GM19238 (cell line): ENCODE results near the gene SAMD3.
"Not testable (repeated sequence)": the region's sequence is repeated elsewhere in the genome, so short reads cannot be mapped to it uniquely, and the experiment has no call there.

Experiments used
- DNase-seq: peaks from one replicate; pipeline ENCODE4 v3.0.0; 2011; ENCODE audit warnings: low spot score; ENCODE audit not compliant: insufficient read length

Gene SAMD3

GRCh38 chr6:130138116-130138908 lies 84.4 kb downstream of the SAMD3 start:
- DNase-seq: no peak

DNA sequence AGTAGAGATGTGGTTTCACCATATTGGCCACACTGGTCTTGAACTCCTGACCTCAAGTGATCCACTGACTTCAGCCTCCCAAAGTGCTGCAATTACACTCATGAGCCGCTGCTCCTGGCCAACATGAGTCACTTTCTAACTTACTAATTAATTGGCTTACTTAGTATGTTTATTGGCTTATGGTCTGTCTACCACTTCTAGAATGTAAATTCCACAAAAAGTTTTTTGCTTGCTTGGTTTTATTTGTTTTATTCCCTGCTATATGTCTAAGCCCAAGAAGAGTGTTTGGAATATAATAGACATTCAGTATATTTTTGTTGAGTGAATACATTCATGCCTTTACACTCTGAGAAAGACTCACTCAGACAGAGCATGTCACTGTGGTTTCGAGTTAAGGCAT lies 86.0 kb downstream of the SAMD3 start:
- DNase-seq: no peak

- DNase-seq: no peak
These were observed 88.2 kb downstream of the SAMD3 start for GRCh38 chr6:130134582-130134981.

DNA sequence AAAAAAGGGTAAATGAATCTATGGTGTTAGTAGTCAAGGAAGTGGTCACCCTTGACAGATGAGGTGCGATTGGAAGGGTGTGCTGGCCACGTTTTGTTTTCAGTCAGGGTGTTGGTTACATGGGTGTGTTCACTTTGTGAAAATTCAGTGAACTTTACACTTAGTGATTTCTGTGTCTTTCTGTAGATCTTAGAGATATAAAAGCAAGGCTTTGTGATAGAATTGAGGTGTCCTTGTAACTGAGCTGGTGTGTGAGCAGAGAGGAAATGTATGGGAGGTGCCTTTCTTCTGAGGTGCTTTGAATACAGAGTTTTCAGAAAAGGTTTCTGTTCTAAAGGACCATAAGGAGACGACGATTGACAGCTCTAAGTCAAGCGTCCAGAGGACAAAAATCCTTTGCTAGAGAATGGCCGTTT lies 90.5 kb downstream of the SAMD3 start:
- DNase-seq: no peak

GRCh38 chr6:130129762-130130246 lies 92.9 kb downstream of the SAMD3 start:
- no peak for DNase-seq

GRCh38 chr6:130128326-130128725 lies 94.4 kb downstream of the SAMD3 start:
- no peak for DNase-seq

- no peak for DNase-seq
These were observed 95.6 kb downstream of the SAMD3 start for GRCh38 chr6:130127195-130127594.

DNA sequence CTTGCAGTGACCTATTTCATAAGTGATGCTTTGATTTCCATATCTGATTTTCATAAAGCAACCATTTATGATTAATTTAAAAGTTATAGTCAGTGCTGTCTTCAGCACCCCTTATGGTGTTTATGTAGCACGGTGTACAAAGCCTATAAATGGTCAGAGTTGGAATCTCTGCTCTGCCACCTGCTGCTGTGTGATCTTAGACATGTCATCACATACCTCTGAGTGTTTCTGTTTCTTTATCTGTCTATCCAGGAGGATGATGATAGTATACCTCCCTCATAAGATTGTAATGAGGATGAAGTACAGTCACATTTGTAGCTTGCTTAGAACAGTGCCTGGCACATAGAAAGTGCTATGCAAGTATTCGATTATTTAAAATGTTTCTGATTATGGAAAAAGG lies 100.5 kb downstream of the SAMD3 start:
- no peak for DNase-seq

DNA sequence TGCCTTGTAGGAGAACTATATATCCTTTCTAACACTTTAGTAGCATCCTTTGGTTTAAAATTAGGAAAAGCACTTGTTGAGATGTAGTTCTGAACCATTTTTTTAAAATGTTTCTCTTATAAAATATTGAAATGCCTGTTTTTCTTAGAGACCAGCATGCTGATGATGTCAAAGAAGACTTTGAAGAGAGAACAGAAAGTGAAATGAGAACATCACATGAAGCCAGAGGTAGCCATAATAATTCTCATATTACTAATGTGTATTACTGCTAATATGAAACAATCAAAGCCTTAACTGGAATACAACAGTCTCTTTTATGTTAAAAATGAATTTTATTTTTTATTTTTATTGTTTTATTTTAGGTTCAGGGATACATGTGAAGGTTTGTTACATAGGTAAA lies 102.0 kb downstream of the SAMD3 start:
- no peak for DNase-seq

GRCh38 chr6:130119211-130119610 lies 103.5 kb downstream of the SAMD3 start:
- DNase-seq: no peak

- no peak for DNase-seq
These were observed 104.5 kb downstream of the SAMD3 start for GRCh38 chr6:130118236-130118635.

DNA sequence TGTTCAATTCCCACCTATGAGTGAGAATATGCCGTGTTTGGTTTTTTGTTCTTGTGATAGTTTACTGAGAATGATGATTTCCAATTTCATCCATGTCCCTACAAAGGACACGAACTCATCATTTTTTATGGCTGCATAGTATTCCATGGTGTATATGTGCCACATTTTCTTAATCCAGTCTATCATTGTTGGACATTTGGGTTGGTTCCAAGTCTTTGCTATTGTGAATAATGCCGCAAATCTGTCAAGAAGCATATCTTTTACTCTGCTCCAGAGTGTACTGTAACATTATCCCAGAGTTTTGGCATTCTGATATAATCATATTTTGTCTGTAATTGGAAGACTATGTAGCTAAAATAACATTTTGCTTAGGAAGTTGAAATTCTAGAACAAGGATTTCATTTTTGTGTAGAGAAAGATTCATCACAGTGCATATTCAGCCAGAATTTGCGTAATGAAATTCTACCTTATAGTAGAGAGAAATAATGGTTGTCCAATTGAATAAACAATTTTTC lies 105.5 kb downstream of the SAMD3 start:
- DNase-seq: not testable (repeated sequence)

DNA sequence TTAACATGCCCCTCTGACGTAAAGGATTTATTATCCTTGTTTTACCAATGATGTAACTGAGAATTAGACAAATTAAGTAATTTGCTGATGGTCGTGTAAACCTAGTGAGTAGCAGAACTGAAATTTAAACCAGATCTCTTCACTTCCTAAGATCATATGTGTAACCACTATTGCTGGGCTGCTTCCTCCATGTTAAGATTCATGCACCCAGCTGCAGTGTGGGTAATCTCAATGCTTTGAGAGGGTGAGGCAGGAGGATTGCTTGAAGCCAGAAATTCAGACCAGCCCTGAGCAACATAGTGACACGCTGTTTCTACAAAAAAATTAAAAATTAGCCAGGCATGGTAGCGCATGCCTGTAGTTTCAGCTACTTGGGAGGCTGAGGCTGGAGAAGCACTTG lies 106.5 kb downstream of the SAMD3 start:
- DNase-seq: no peak

GRCh38 chr6:130115036-130115435 lies 107.7 kb downstream of the SAMD3 start:
- no peak for DNase-seq

DNA sequence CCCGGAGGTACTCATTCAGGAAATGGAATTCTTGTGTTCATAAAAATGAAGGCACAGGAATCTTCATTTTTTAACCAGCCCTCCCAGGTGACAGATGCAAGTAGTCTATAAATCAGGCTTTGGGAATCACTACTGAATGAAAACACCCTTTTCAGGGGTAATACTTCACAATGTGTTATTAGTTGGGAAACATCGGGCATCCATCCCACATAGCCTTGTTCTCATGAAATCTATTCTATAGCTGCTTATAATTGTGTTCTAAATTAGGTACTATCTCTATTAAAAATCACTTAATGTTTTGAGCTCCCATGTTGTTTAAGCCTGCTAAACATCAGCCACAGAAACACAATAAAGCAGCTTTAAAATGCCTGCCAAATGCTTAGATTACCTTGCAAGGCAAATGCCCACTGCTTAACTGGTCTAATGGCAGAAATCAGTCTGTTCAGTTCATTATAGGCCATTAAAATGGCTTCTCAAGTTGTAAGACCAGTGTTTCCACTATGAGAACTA lies 109.5 kb downstream of the SAMD3 start:
- no peak for DNase-seq

GRCh38 chr6:130111031-130111430 lies 111.7 kb downstream of the SAMD3 start:
- DNase-seq: no peak

DNA sequence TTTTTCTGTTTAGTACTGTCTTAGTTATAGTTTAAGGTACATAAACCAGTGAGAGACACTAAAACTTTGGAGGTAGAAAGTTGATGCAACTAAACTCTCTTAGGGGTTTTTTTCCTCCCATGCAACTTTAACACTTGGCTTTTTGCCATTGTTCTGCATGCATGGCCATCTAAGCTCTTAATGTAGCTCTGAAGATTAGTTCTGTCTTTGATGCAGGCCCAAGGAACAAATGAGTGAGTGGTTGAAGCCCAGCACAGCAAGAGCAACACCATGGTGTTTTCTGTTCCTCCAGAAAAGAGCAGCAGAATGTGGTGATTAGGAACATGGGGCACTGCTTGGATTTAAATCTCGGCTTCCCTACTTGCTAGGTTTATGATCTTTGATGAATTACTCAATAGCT lies 115.0 kb downstream of the SAMD3 start:
- DNase-seq: no peak

- DNase-seq: no peak
These were observed 116.6 kb downstream of the SAMD3 start for GRCh38 chr6:130105996-130106704.

GRCh38 chr6:130099119-130099518 lies 123.6 kb downstream of the SAMD3 start:
- DNase-seq: no peak

DNA sequence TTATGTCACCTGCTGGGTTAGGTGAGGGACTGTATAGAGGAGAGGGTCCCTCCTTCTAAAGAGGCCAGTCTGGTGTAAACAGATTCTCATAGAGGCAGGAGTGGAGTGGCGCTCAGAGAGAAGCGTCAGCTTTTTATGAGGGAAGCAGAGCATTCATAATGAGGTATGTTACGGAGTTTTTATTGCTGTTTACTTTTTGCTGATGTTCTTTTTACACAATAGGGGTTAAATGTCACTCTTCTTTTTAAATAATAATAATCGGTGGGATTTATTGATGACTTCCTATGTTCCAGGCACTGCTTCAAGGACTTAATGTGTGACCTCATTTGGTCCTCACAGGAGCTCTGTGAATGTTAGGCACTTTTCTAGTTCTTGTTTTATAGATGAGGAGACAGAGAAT lies 124.4 kb downstream of the SAMD3 start:
- no peak for DNase-seq
